RWPE2 (cell line): ENCODE data around the gene C2CD2.

ENCODE experiments used
- ATAC-seq: fragments of 200-7000 bp; cut with Tn5 transposase; 3 replicates; pipeline ENCODE4 v1.9.1; 2021; ENCODE audit warnings: low read depth
- DNase-seq: peaks from one replicate; pipeline ENCODE4 v3.0.0-alpha.2; 2020; ENCODE audit warnings: low spot score
- H3K27ac ChIP-seq: fragments of 450-650 bp; 2 replicates; pipeline ENCODE4 v1.5.1; 2017; ENCODE audit warnings: mild to moderate bottlenecking; ENCODE audit not compliant: poor library complexity, severe bottlenecking
- H3K27me3 ChIP-seq: fragments of 250-450 bp; sonication (Bioruptor Pico); 2 replicates; pipeline ENCODE4 v1.5.1; 2021; ENCODE audit warnings: mild to moderate bottlenecking, moderate library complexity; ENCODE audit not compliant: insufficient read depth, poor library complexity, severe bottlenecking
- H3K36me3 ChIP-seq: fragments of 250-450 bp; sonication (Bioruptor Pico); 2 replicates; pipeline ENCODE4 v1.5.1; 2020; ENCODE audit warnings: low read depth, mild to moderate bottlenecking, moderate library complexity
- H3K4me1 ChIP-seq: fragments of 250-450 bp; sonication (Bioruptor Pico); 2 replicates; pipeline ENCODE4 v1.5.1; 2021; ENCODE audit warnings: mild to moderate bottlenecking, moderate library complexity; ENCODE audit not compliant: insufficient read depth, poor library complexity, severe bottlenecking
- H3K4me3 ChIP-seq: fragments of 250-450 bp; sonication (Bioruptor Pico); 2 replicates; pipeline ENCODE4 v1.5.1; 2021; ENCODE audit warnings: mild to moderate bottlenecking, moderate library complexity; ENCODE audit not compliant: severe bottlenecking
- H3K9me3 ChIP-seq: fragments of 250-450 bp; sonication (Bioruptor Pico); 2 replicates; pipeline ENCODE4 v1.5.1; 2021; ENCODE audit warnings: mild to moderate bottlenecking, moderate library complexity; ENCODE audit not compliant: severe bottlenecking
- CTCF ChIP-seq: fragments of 450-650 bp; IDR thresholded peaks from one replicate; pipeline ENCODE4 v1.5.1; 2017; ENCODE audit warnings: mild to moderate bottlenecking, moderate library complexity; ENCODE audit not compliant: poor library complexity, severe bottlenecking

C2CD2 gene

GRCh38 chr21:41958886-41959563, 5.2 kb upstream of the C2CD2 start:
- Histone ChIP-seq H3K4me1 (peaks cover 27% of the 10 kb centered on the region), H3K4me3 (no peak overlapping the region), H3K9me3 (no peaks in the 10 kb centered on the region), H3K27me3 (no peaks in the 10 kb centered on the region), H3K36me3 (no peaks in the 10 kb centered on the region), H3K27ac (peak overlapping the region; percentile 92)
- DNase-seq (peak; percentile 85), ATAC-seq (peak; percentile 64)
- no peak for TF ChIP-seq CTCF

GRCh38 chr21:41957991-41958766, 4.4 kb upstream of the C2CD2 start:
- H3K27ac ChIP-seq: peak overlapping the region; percentile 92
- no peaks in the 10 kb centered on the region for H3K27me3 ChIP-seq
- peak; percentile 46 for TF ChIP-seq CTCF
- no peak overlapping the region for H3K4me3 ChIP-seq
- peak; percentile 80 for ATAC-seq
- H3K4me1 ChIP-seq: peaks cover 27% of the 10 kb centered on the region
- H3K9me3 ChIP-seq: no peaks in the 10 kb centered on the region
- DNase-seq: no peak
- no peaks in the 10 kb centered on the region for H3K36me3 ChIP-seq

- TF ChIP-seq CTCF: no peak
- Histone ChIP-seq H3K4me3 (no peak overlapping the region), H3K27me3 (no peaks in the 10 kb centered on the region), H3K36me3 (no peaks in the 10 kb centered on the region), H3K4me1 (peaks cover 33% of the 10 kb centered on the region), H3K9me3 (no peaks in the 10 kb centered on the region), H3K27ac (peak overlapping the region; percentile 92)
- no peak for DNase-seq
- ATAC-seq: peak; percentile 43; the same call in 2 of the 3 replicates
Observed at GRCh38 chr21:41956926-41957729, 3.3 kb upstream of the C2CD2 start.

GRCh38 chr21:41955516-41955915, 1.7 kb upstream of the C2CD2 start:
- ATAC-seq (no peak), DNase-seq (no peak)
- TF ChIP-seq CTCF: no peak
- Histone ChIP-seq H3K27ac (peak overlapping the region; percentile 92), H3K4me1 (peaks cover 34% of the 10 kb centered on the region), H3K4me3 (no peak overlapping the region), H3K9me3 (no peaks in the 10 kb centered on the region), H3K27me3 (no peaks in the 10 kb centered on the region), H3K36me3 (no peaks in the 10 kb centered on the region; the same call in 1 of the 2 replicates)
